ENCODE measurements around the gene STON1.

STON1 gene

DNA sequence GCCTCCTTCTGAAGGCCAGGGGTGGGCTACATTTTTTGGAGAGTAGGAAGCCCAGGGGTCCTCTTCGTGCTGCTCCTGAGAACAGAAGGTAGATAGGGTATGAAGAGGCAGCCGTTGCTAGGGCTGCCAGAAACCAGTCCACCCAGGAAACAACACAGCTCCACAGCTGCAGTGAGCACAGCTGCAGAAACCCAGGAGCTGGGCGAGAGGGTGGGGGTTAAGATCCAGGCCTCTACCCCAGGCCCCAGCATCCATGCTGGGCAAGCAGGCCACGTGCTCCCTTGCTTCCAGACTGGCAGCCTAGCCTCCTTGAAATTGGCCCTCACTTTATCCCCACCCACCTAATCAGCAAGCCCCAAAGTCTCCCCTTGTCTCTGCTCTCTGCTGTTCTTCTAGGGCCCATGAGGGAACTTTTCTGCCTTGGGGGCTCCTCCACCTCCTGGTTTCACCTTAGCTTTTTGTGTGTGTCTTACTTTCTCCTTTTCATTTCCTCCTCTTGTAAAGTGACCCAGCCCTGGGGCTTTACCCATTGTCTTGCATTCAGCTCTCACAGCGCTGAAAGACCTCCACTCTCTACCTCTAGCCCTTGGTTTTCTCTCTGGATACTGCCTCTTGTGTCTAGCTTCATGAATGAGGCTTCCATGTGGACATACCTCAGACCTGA, 30.7 kb downstream of the STON1 start:
- no CpG with 5 or more reads among the region's 5 CpGs for WGBS, 2 donors (ENCODE audit: extremely low coverage in 2 of 2, insufficient read length in 2 of 2, insufficient replicate concordance in 1 of 2)
- no peak overlapping the region for H3K4me3 ChIP-seq (ENCODE audit: low read length in 2 of 2)

DNA sequence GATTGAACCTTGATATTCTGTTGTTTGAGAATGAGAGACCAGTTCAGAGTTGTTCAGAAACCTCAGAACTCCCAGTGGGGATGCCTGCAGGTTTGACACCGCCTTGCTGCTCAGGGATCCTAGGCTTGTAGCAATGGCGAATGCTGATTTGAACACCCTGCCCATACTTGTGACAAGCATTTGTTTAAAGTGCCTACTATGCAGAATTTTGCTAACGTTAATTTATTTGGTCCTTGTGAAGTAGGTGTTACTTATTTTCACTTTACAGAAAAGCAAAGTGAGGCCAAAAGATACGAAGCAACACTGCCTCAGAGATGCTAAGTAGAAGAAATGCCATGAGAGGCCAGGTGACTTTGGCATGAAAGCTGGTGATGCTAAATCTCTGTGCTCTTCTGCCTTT, 32.3 kb downstream of the STON1 start:
- no peaks in the 10 kb centered on the region for H3K27me3 ChIP-seq (ENCODE audit: control insufficient read depth in 3 of 3, insufficient read depth in 3 of 3, low read depth in 1 of 3, low read length in 3 of 3)
- H3K4ac ChIP-seq (ENCODE audit: low read length): no peak overlapping the region
- H2BK15ac ChIP-seq (ENCODE audit: low read length): no peak overlapping the region
- no peak overlapping the region for H2AFZ ChIP-seq (ENCODE audit: low read length)
- H3K4me1 ChIP-seq (ENCODE audit: control insufficient read depth in 2 of 2, insufficient read depth in 1 of 2, low read depth in 1 of 2, low read length in 2 of 2): peaks cover 10 to 11% of the 10 kb centered on the region in 2 donors
- H2AK5ac ChIP-seq (ENCODE audit: low read depth, low read length): no peak overlapping the region
- H3K18ac ChIP-seq (ENCODE audit: low read length): no peak overlapping the region
- no peak overlapping the region for H3K4me2 ChIP-seq (ENCODE audit: insufficient read depth, low read length, poor library complexity, severe bottlenecking)
- no peak overlapping the region for H4K8ac ChIP-seq (ENCODE audit: low read depth, low read length)
- WGBS, 2 donors (ENCODE audit: extremely low coverage in 2 of 2, insufficient read length in 2 of 2, insufficient replicate concordance in 1 of 2): no CpG with 5 or more reads among the region's 4 CpGs
- no peak overlapping the region for H4K91ac ChIP-seq (ENCODE audit: low read depth, low read length, poor library complexity)
- no peak overlapping the region for H2BK12ac ChIP-seq (ENCODE audit: low read length)
- H3K9ac ChIP-seq (ENCODE audit: low read depth, low read length, poor library complexity): no peak overlapping the region
- H3K14ac ChIP-seq (ENCODE audit: low read length): no peak overlapping the region
- H3K36me3 ChIP-seq (replicated peaks in 1 of 2; ENCODE audit: control insufficient read depth in 2 of 2, insufficient read depth in 2 of 2, low read length in 2 of 2): peaks cover 0 to 2% of the 10 kb centered on the region in 2 donors
- no peak overlapping the region for H3K27ac ChIP-seq (replicated peaks; ENCODE audit: low read length)
- no peak overlapping the region for H3K23ac ChIP-seq (ENCODE audit: low read depth, low read length, poor library complexity)
- H3K79me1 ChIP-seq (ENCODE audit: low read depth, low read length): no peaks in the 10 kb centered on the region
- no peak overlapping the region for H3K4me3 ChIP-seq (ENCODE audit: low read length in 2 of 2)
- H2BK5ac ChIP-seq (ENCODE audit: low read length): no peak overlapping the region
- peaks cover 0 to 2% of the 10 kb centered on the region in 2 donors for H3K9me3 ChIP-seq (replicated peaks in 1 of 2; ENCODE audit: control insufficient read depth in 2 of 2, insufficient read depth in 1 of 2, low read depth in 1 of 2, low read length in 2 of 2)
- H2BK120ac ChIP-seq (ENCODE audit: low read depth, low read length): no peak overlapping the region
- no peak for DNase-seq (ENCODE audit: low spot score)

More for the DNA sequence above, 30.7 kb downstream of the STON1 start:
- no peak overlapping the region for H3K14ac ChIP-seq (ENCODE audit: low read length)
- H3K4me2 ChIP-seq (ENCODE audit: insufficient read depth, low read length, poor library complexity, severe bottlenecking): no peak overlapping the region
- no peak overlapping the region for H2AFZ ChIP-seq (ENCODE audit: low read length)
- H3K18ac ChIP-seq (ENCODE audit: low read length): peak overlapping the region; percentile 85
- H4K91ac ChIP-seq (ENCODE audit: low read depth, low read length, poor library complexity): no peak overlapping the region
- H3K27me3 ChIP-seq (ENCODE audit: control insufficient read depth in 3 of 3, insufficient read depth in 3 of 3, low read depth in 1 of 3, low read length in 3 of 3): no peaks in the 10 kb centered on the region
- H3K27ac ChIP-seq (replicated peaks; ENCODE audit: low read length): peak overlapping the region; percentile 7
- peaks cover 0 to 2% of the 10 kb centered on the region in 2 donors for H3K36me3 ChIP-seq (replicated peaks in 1 of 2; ENCODE audit: control insufficient read depth in 2 of 2, insufficient read depth in 2 of 2, low read length in 2 of 2)
- H3K4ac ChIP-seq (ENCODE audit: low read length): no peak overlapping the region
- H2BK120ac ChIP-seq (ENCODE audit: low read depth, low read length): no peak overlapping the region
- H3K79me1 ChIP-seq (ENCODE audit: low read depth, low read length): no peaks in the 10 kb centered on the region
- no peak overlapping the region for H4K8ac ChIP-seq (ENCODE audit: low read depth, low read length)
- H2BK15ac ChIP-seq (ENCODE audit: low read length): no peak overlapping the region
- DNase-seq (ENCODE audit: low spot score): no peak
- no peak overlapping the region for H2BK5ac ChIP-seq (ENCODE audit: low read length)
- H3K4me1 ChIP-seq (ENCODE audit: control insufficient read depth in 2 of 2, insufficient read depth in 1 of 2, low read depth in 1 of 2, low read length in 2 of 2): peaks cover 10 to 11% of the 10 kb centered on the region in 2 donors
- H3K23ac ChIP-seq (ENCODE audit: low read depth, low read length, poor library complexity): no peak overlapping the region
- no peak overlapping the region for H2BK12ac ChIP-seq (ENCODE audit: low read length)
- H2AK5ac ChIP-seq (ENCODE audit: low read depth, low read length): peak overlapping the region; percentile 51
- peaks cover 0 to 2% of the 10 kb centered on the region in 2 donors for H3K9me3 ChIP-seq (replicated peaks in 1 of 2; ENCODE audit: control insufficient read depth in 2 of 2, insufficient read depth in 1 of 2, low read depth in 1 of 2, low read length in 2 of 2)
- H3K9ac ChIP-seq (ENCODE audit: low read depth, low read length, poor library complexity): no peak overlapping the region

DNA sequence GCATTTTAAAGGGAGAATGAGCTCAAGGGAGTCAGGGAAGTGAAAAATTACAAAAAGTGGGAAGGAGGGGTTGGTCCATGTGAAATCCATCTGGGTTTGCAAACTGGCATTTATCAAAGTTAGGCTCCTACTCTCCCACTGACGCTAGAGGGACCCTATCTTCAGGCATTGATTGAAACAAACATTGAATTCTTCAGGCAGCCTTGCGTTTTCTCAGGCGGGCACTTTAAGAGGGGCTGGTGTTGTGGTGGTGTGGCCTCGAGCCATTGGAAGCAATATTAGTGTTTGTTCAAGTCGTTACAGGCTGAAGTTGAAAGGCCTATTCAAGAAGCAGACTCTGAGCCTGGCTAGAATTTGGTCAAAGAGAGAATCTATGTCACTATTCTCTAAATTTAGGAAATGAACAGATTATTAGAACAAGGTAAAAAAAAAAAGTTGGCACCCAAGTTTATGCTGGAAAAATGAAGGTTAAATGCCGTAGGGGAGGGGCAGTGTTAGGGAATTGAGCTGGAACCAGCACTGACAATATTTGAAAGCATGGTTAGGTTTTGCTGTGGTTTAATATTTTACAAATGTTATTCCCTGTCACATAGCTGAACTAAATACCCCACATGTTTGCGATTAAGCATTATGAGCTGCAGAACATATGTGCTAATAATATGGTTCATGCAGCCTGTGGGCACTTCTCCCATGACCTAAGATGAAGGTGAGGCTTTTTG, 36.8 kb downstream of the STON1 start:
- H3K36me3 ChIP-seq (replicated peaks in 1 of 2; ENCODE audit: control insufficient read depth in 2 of 2, insufficient read depth in 2 of 2, low read length in 2 of 2): peaks cover 0 to 5% of the 10 kb centered on the region in 2 donors
- no peak overlapping the region for H3K27ac ChIP-seq (replicated peaks; ENCODE audit: low read length)
- no peak overlapping the region for H3K23ac ChIP-seq (ENCODE audit: low read depth, low read length, poor library complexity)
- H2BK15ac ChIP-seq (ENCODE audit: low read length): no peak overlapping the region
- H2BK12ac ChIP-seq (ENCODE audit: low read length): no peak overlapping the region
- WGBS, 2 donors (ENCODE audit: extremely low coverage in 2 of 2, insufficient read length in 2 of 2, insufficient replicate concordance in 1 of 2): no CpG with 5 or more reads among the region's 7 CpGs
- H3K9ac ChIP-seq (ENCODE audit: low read depth, low read length, poor library complexity): no peak overlapping the region
- H3K79me1 ChIP-seq (ENCODE audit: low read depth, low read length): peaks cover 2% of the 10 kb centered on the region
- H3K4ac ChIP-seq (ENCODE audit: low read length): no peak overlapping the region
- no peak overlapping the region for H3K4me3 ChIP-seq (ENCODE audit: low read length in 2 of 2)
- H4K91ac ChIP-seq (ENCODE audit: low read depth, low read length, poor library complexity): no peak overlapping the region
- no peak overlapping the region for H2BK120ac ChIP-seq (ENCODE audit: low read depth, low read length)
- H3K4me1 ChIP-seq (ENCODE audit: control insufficient read depth in 2 of 2, insufficient read depth in 1 of 2, low read depth in 1 of 2, low read length in 2 of 2): peaks cover 0 to 4% of the 10 kb centered on the region in 2 donors
- H3K27me3 ChIP-seq (ENCODE audit: control insufficient read depth in 3 of 3, insufficient read depth in 3 of 3, low read depth in 1 of 3, low read length in 3 of 3): no peaks in the 10 kb centered on the region
- H2AFZ ChIP-seq (ENCODE audit: low read length): no peak overlapping the region
- no peak overlapping the region for H3K18ac ChIP-seq (ENCODE audit: low read length)
- no peak overlapping the region for H3K4me2 ChIP-seq (ENCODE audit: insufficient read depth, low read length, poor library complexity, severe bottlenecking)
- H2BK5ac ChIP-seq (ENCODE audit: low read length): no peak overlapping the region
- H3K14ac ChIP-seq (ENCODE audit: low read length): no peak overlapping the region
- no peak overlapping the region for H4K8ac ChIP-seq (ENCODE audit: low read depth, low read length)
- no peaks in the 10 kb centered on the region for H3K9me3 ChIP-seq (replicated peaks in 1 of 2; ENCODE audit: control insufficient read depth in 2 of 2, insufficient read depth in 1 of 2, low read depth in 1 of 2, low read length in 2 of 2)
- no peak overlapping the region for H2AK5ac ChIP-seq (ENCODE audit: low read depth, low read length)
- DNase-seq (ENCODE audit: low spot score): no peak

DNA sequence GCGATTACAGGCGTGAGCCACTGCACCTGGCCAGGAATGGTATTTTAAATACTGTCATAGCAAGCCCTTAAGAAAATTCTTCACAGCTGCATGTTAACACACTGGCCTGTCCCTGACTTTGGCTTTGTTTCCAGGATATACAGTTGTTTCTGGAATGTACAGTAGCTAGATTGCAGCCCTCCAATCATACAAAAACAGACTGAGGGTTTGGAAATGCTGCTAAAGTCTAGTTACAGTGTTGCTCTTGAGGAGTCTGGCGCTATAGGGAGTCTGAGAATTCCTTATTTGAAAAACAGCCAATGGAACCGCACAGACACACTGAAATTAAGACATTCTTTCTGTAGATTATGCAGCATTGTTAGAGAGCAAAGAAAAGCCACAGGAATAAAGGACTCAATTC, 37.7 kb downstream of the STON1 start:
- H3K4me2 ChIP-seq (ENCODE audit: insufficient read depth, low read length, poor library complexity, severe bottlenecking): no peak overlapping the region
- H2BK15ac ChIP-seq (ENCODE audit: low read length): no peak overlapping the region
- no peaks in the 10 kb centered on the region for H3K27me3 ChIP-seq (ENCODE audit: control insufficient read depth in 3 of 3, insufficient read depth in 3 of 3, low read depth in 1 of 3, low read length in 3 of 3)
- H3K9me3 ChIP-seq (replicated peaks in 1 of 2; ENCODE audit: control insufficient read depth in 2 of 2, insufficient read depth in 1 of 2, low read depth in 1 of 2, low read length in 2 of 2): no peaks in the 10 kb centered on the region
- H2BK12ac ChIP-seq (ENCODE audit: low read length): no peak overlapping the region
- H2BK120ac ChIP-seq (ENCODE audit: low read depth, low read length): no peak overlapping the region
- DNase-seq (ENCODE audit: low spot score): no peak
- peaks cover 1 to 8% of the 10 kb centered on the region in 2 donors for H3K4me1 ChIP-seq (ENCODE audit: control insufficient read depth in 2 of 2, insufficient read depth in 1 of 2, low read depth in 1 of 2, low read length in 2 of 2)
- no peak overlapping the region for H2BK5ac ChIP-seq (ENCODE audit: low read length)
- no peak overlapping the region for H3K23ac ChIP-seq (ENCODE audit: low read depth, low read length, poor library complexity)
- no peak overlapping the region for H4K91ac ChIP-seq (ENCODE audit: low read depth, low read length, poor library complexity)
- H3K4ac ChIP-seq (ENCODE audit: low read length): no peak overlapping the region
- no peak overlapping the region for H2AK5ac ChIP-seq (ENCODE audit: low read depth, low read length)
- H3K36me3 ChIP-seq (replicated peaks in 1 of 2; ENCODE audit: control insufficient read depth in 2 of 2, insufficient read depth in 2 of 2, low read length in 2 of 2): peaks cover 0 to 5% of the 10 kb centered on the region in 2 donors
- no CpG with 5 or more reads among the region's 4 CpGs for WGBS, 2 donors (ENCODE audit: extremely low coverage in 2 of 2, insufficient read length in 2 of 2, insufficient replicate concordance in 1 of 2)
- no peak overlapping the region for H4K8ac ChIP-seq (ENCODE audit: low read depth, low read length)
- H3K14ac ChIP-seq (ENCODE audit: low read length): no peak overlapping the region
- H3K79me1 ChIP-seq (ENCODE audit: low read depth, low read length): peaks cover 2% of the 10 kb centered on the region
- H3K9ac ChIP-seq (ENCODE audit: low read depth, low read length, poor library complexity): no peak overlapping the region
- no peak overlapping the region for H3K27ac ChIP-seq (replicated peaks; ENCODE audit: low read length)
- H3K18ac ChIP-seq (ENCODE audit: low read length): no peak overlapping the region
- H2AFZ ChIP-seq (ENCODE audit: low read length): no peak overlapping the region
- H3K4me3 ChIP-seq (ENCODE audit: low read length in 2 of 2): no peak overlapping the region

Data from neuronal stem cell (in vitro differentiated cells).